Karpas-422 (cell line): ENCODE results near the gene TRDN. TPM values are rescaled to one million over a fixed set of nuclear protein-coding genes. Genes with fewer than 3 reads are reported as not detected.
A peak's percentile ranks its signal among the peaks of the same experiment; 100 is the strongest.
"Not testable (repeated sequence)": the region's sequence is repeated elsewhere in the genome, so short reads cannot be mapped to it uniquely, and the experiment has no call there.

Source experiments
- DNase-seq: peaks from one replicate; pipeline ENCODE4 v3.0.0-alpha.2; 2015
- H2AFZ ChIP-seq: fragments of 200-600 bp; sonication (generic); 2 replicates; pipeline ENCODE4 v1.6.1; 2014; ENCODE audit warnings: antibody characterized with exemption, low read length, mixed read lengths
- H3K27ac ChIP-seq: fragments of 200-600 bp; sonication (generic); 2 replicates; pipeline ENCODE4 v1.5.1; 2014; ENCODE audit warnings: mild to moderate bottlenecking, low read length, moderate library complexity
- H3K27me3 ChIP-seq: fragments of 200-600 bp; sonication (generic); 2 replicates; pipeline ENCODE4 v1.6.1; 2014; ENCODE audit warnings: low read length, mixed read lengths
- H3K36me3 ChIP-seq: fragments of 200-600 bp; sonication (generic); 2 replicates; pipeline ENCODE4 v1.6.1; 2014; ENCODE audit warnings: low read length, mixed read lengths; ENCODE audit not compliant: insufficient read depth
- H3K4me1 ChIP-seq: fragments of 200-600 bp; sonication (generic); 2 replicates; pipeline ENCODE4 v1.6.1; 2014; ENCODE audit warnings: mild to moderate bottlenecking, low read length, mixed read lengths
- H3K4me2 ChIP-seq: fragments of 200-600 bp; sonication (generic); 2 replicates; pipeline ENCODE4 v1.6.1; 2014; ENCODE audit warnings: low read length, low read depth, mild to moderate bottlenecking; ENCODE audit not compliant: poor library complexity, severe bottlenecking
- H3K4me3 ChIP-seq: fragments of 200-600 bp; sonication (generic); 2 replicates; pipeline ENCODE4 v1.5.1; 2014; ENCODE audit warnings: mild to moderate bottlenecking, antibody characterized with exemption, low read length, mixed read lengths
- H3K79me2 ChIP-seq: fragments of 200-600 bp; sonication (generic); 2 replicates; pipeline ENCODE4 v1.6.1; 2014; ENCODE audit warnings: mild to moderate bottlenecking, low read length, mixed read lengths
- H3K9ac ChIP-seq: fragments of 200-600 bp; sonication (generic); 2 replicates; pipeline ENCODE4 v1.6.0; 2014; ENCODE audit warnings: low read length
- H3K9me2 ChIP-seq: fragments of 200-600 bp; sonication (generic), shearing (Covaris generic); replicated peaks from 2 replicates; pipeline ENCODE4 v1.6.0; 2014; ENCODE audit warnings: mild to moderate bottlenecking, low read length, moderate library complexity; ENCODE audit not compliant: insufficient read depth
- H3K9me3 ChIP-seq: fragments of 300-700, 200-600 bp; sonication (generic); 2 replicates; pipeline ENCODE4 v1.6.1; 2014; ENCODE audit warnings: low read length, mixed read lengths
- H4K20me1 ChIP-seq: fragments of 200-600 bp; sonication (generic); 2 replicates; pipeline ENCODE4 v1.6.1; 2014; ENCODE audit warnings: mild to moderate bottlenecking, antibody characterized with exemption, low read length, low read depth; ENCODE audit not compliant: insufficient read depth
- total RNA-seq: library from RNA; depleted of rRNA; stranded (reverse); fragments of >200 nt; shearing (Covaris generic); gene quantifications from 2 replicates; pipeline ENCODE4 v1.2.3, GENCODE V29; 2014; ENCODE audit warnings: low replicate concordance

TRDN gene
- total RNA-seq, 1 experiment from 2014 or later = not detected

- H3K4me1 ChIP-seq = no peaks in the 10 kb centered on the region
- H3K27ac ChIP-seq = no peak overlapping the region
- H2AFZ ChIP-seq = 0 out of 2 replicates have a peak overlapping the region, but pooled peaks have one; percentile 28
- H3K36me3 ChIP-seq = no peaks in the 10 kb centered on the region
- no peak for DNase-seq
- no peaks in the 10 kb centered on the region for H3K27me3 ChIP-seq
- H3K79me2 ChIP-seq = no peaks in the 10 kb centered on the region
- peaks cover 7% of the 10 kb centered on the region for H3K9me3 ChIP-seq
- no peaks in the 10 kb centered on the region for H3K9me2 ChIP-seq
- no peak overlapping the region for H3K9ac ChIP-seq
- no peak overlapping the region for H3K4me3 ChIP-seq
- H3K4me2 ChIP-seq = no peak overlapping the region
- no peaks in the 10 kb centered on the region for H4K20me1 ChIP-seq
Observed at GRCh38 chr6:123263981-123264380, 372.8 kb downstream of the TRDN start.

GRCh38 chr6:123240626-123241025 is 396.1 kb downstream of the TRDN start:
- no peak overlapping the region for H3K4me2 ChIP-seq
- no peak overlapping the region for H3K9ac ChIP-seq
- H3K9me3 ChIP-seq = peaks cover 22% of the 10 kb centered on the region
- no peak overlapping the region for H3K4me3 ChIP-seq
- H3K27me3 ChIP-seq = no peaks in the 10 kb centered on the region
- H2AFZ ChIP-seq = no peak overlapping the region
- H3K27ac ChIP-seq = no peak overlapping the region
- H3K36me3 ChIP-seq = no peaks in the 10 kb centered on the region
- DNase-seq = no peak
- no peaks in the 10 kb centered on the region for H3K9me2 ChIP-seq
- H3K4me1 ChIP-seq = no peaks in the 10 kb centered on the region
- H4K20me1 ChIP-seq = no peaks in the 10 kb centered on the region
- no peaks in the 10 kb centered on the region for H3K79me2 ChIP-seq

GRCh38 chr6:123233336-123233735 is 403.4 kb downstream of the TRDN start:
- no peaks in the 10 kb centered on the region for H3K4me1 ChIP-seq
- peaks cover 9% of the 10 kb centered on the region for H3K9me3 ChIP-seq
- no peak overlapping the region for H3K27ac ChIP-seq
- H3K36me3 ChIP-seq = no peaks in the 10 kb centered on the region
- no peaks in the 10 kb centered on the region for H3K79me2 ChIP-seq
- DNase-seq = no peak
- no peak overlapping the region for H3K9ac ChIP-seq
- H3K4me3 ChIP-seq = no peak overlapping the region
- H4K20me1 ChIP-seq = no peaks in the 10 kb centered on the region
- H2AFZ ChIP-seq = no peak overlapping the region
- H3K9me2 ChIP-seq = no peaks in the 10 kb centered on the region
- no peaks in the 10 kb centered on the region for H3K27me3 ChIP-seq
- H3K4me2 ChIP-seq = no peak overlapping the region

- H3K9me2 ChIP-seq, H3K9ac ChIP-seq, H3K4me3 ChIP-seq, H2AFZ ChIP-seq, H3K27ac ChIP-seq, H3K4me2 ChIP-seq, H3K4me1 ChIP-seq, DNase-seq, H3K36me3 ChIP-seq, H3K79me2 ChIP-seq, H3K27me3 ChIP-seq, H4K20me1 ChIP-seq: not testable (repeated sequence)
- peaks cover 32% of the 10 kb centered on the region for H3K9me3 ChIP-seq
Observed at GRCh38 chr6:123227789-123228188, 409.0 kb downstream of the TRDN start.

- Histone ChIP-seq H3K79me2 (no peaks in the 10 kb centered on the region), H3K4me3 (no peak overlapping the region), H2AFZ (no peak overlapping the region), H3K9ac (no peak overlapping the region), H3K4me1 (no peaks in the 10 kb centered on the region), H3K27me3 (no peaks in the 10 kb centered on the region), H3K4me2 (no peak overlapping the region), H3K9me3 (peaks cover 32% of the 10 kb centered on the region), H4K20me1 (no peaks in the 10 kb centered on the region), H3K9me2 (no peaks in the 10 kb centered on the region), H3K27ac (no peak overlapping the region), H3K36me3 (no peaks in the 10 kb centered on the region)
- no peak for DNase-seq
Observed at GRCh38 chr6:123226398-123226797, 410.4 kb downstream of the TRDN start.

GRCh38 chr6:123224077-123224476 is 412.7 kb downstream of the TRDN start:
- Histone ChIP-seq H3K4me1 (no peaks in the 10 kb centered on the region), H3K4me3 (no peak overlapping the region), H3K79me2 (no peaks in the 10 kb centered on the region), H3K27ac (no peak overlapping the region), H3K9me2 (no peaks in the 10 kb centered on the region), H3K27me3 (no peaks in the 10 kb centered on the region), H3K9ac (no peak overlapping the region), H3K9me3 (peaks cover 30% of the 10 kb centered on the region), H3K4me2 (no peak overlapping the region), H4K20me1 (no peaks in the 10 kb centered on the region), H2AFZ (no peak overlapping the region), H3K36me3 (no peaks in the 10 kb centered on the region)
- no peak for DNase-seq

- peaks cover 33% of the 10 kb centered on the region for H3K9me3 ChIP-seq
- no peak overlapping the region for H3K4me2 ChIP-seq
- H3K4me3 ChIP-seq = no peak overlapping the region
- H3K27me3 ChIP-seq = no peaks in the 10 kb centered on the region
- H3K79me2 ChIP-seq = no peaks in the 10 kb centered on the region
- no peaks in the 10 kb centered on the region for H3K36me3 ChIP-seq
- no peak overlapping the region for H3K9ac ChIP-seq
- no peaks in the 10 kb centered on the region for H3K4me1 ChIP-seq
- H2AFZ ChIP-seq = no peak overlapping the region
- H4K20me1 ChIP-seq = no peaks in the 10 kb centered on the region
- no peak for DNase-seq
- no peak overlapping the region for H3K27ac ChIP-seq
- H3K9me2 ChIP-seq = no peaks in the 10 kb centered on the region
Observed at GRCh38 chr6:123223461-123223860, 413.3 kb downstream of the TRDN start.

- H3K9me3 ChIP-seq = peaks cover 9% of the 10 kb centered on the region; the same call in 1 of the 2 replicates
- no peaks in the 10 kb centered on the region for H3K27me3 ChIP-seq
- no peak overlapping the region for H3K4me2 ChIP-seq
- H4K20me1 ChIP-seq = no peaks in the 10 kb centered on the region
- no peak overlapping the region for H3K4me3 ChIP-seq
- no peaks in the 10 kb centered on the region for H3K79me2 ChIP-seq
- H3K9me2 ChIP-seq = no peaks in the 10 kb centered on the region
- no peak overlapping the region for H3K27ac ChIP-seq
- H3K4me1 ChIP-seq = no peaks in the 10 kb centered on the region
- H2AFZ ChIP-seq = no peak overlapping the region
- no peak for DNase-seq
- no peak overlapping the region for H3K9ac ChIP-seq
- no peaks in the 10 kb centered on the region for H3K36me3 ChIP-seq
Observed at GRCh38 chr6:123215211-123215610, 421.5 kb downstream of the TRDN start.

GRCh38 chr6:123214433-123214832 is 422.3 kb downstream of the TRDN start:
- Histone ChIP-seq H4K20me1 (no peaks in the 10 kb centered on the region), H3K36me3 (no peaks in the 10 kb centered on the region), H3K79me2 (no peaks in the 10 kb centered on the region), H3K9me2 (no peaks in the 10 kb centered on the region), H3K27ac (no peak overlapping the region), H3K9me3 (peaks cover 12% of the 10 kb centered on the region; the same call in 1 of the 2 replicates), H3K27me3 (no peaks in the 10 kb centered on the region), H3K4me2 (no peak overlapping the region), H3K9ac (no peak overlapping the region), H2AFZ (no peak overlapping the region), H3K4me1 (no peaks in the 10 kb centered on the region), H3K4me3 (no peak overlapping the region)
- DNase-seq = no peak
